Thyroid gland (tissue), 4 donors: ENCODE data around the gene KCTD1. TPM values are rescaled to one million over a fixed set of nuclear protein-coding genes. Genes with fewer than 3 reads are reported as not detected.
A peak's percentile ranks its signal among the peaks of the same experiment; 100 is the strongest.

Experiments
- DNase-seq, 2 donors: peaks; one replicate each; pipeline ENCODE4 v3.0.0-alpha.2; 2019
- H3K27ac ChIP-seq, 3 donors: fragments of 200-600 bp; sonication (generic); 1 replicate in 2 of 3; 2 replicates in 1 of 3; pipeline ENCODE4 v1.5.1; 2016 to 2019; ENCODE audit warnings: mild to moderate bottlenecking in 1 of 3, moderate library complexity in 1 of 3
- H3K27me3 ChIP-seq: fragments of 200-600 bp; sonication (generic); one replicate; pipeline ENCODE4 v1.5.1; 2019
- H3K36me3 ChIP-seq, 2 donors: fragments of 200-600 bp; sonication (generic); one replicate each; pipeline ENCODE4 v1.5.1; 2016 to 2019
- H3K4me1 ChIP-seq, 2 donors: fragments of 200-600 bp; sonication (generic); one replicate each; pipeline ENCODE4 v1.5.1; 2017 to 2019
- H3K4me3 ChIP-seq, 3 donors: fragments of 200-600 bp; sonication (generic); replicated peaks in 1 of 3; 1 replicate in 2 of 3; 2 replicates in 1 of 3; pipeline ENCODE4 v1.5.1; 2016; ENCODE audit warnings: mild to moderate bottlenecking in 1 of 3
- H3K9me3 ChIP-seq: fragments of 200-600 bp; sonication (generic); one replicate; pipeline ENCODE4 v1.5.1; 2017
- CTCF ChIP-seq, 6 experiments: fragments of 200-600 bp in 3 of 6; fragments of 450-650 bp in 3 of 6; sonication (generic) in 3 of 6; IDR thresholded peaks; one replicate each; pipeline ENCODE4 v1.5.1; 2016 to 2019; ENCODE audit warnings: antibody characterized with exemption in 6 of 6, mild to moderate bottlenecking in 2 of 6, inconsistent platforms in 1 of 6, moderate library complexity in 1 of 6
- POLR2A ChIP-seq, 2 donors: fragments of 450-650 bp; IDR thresholded peaks; one replicate each; pipeline ENCODE4 v1.6.1; 2017; ENCODE audit warnings: antibody characterized with exemption in 2 of 2, mild to moderate bottlenecking in 2 of 2, moderate library complexity in 1 of 2
- WGBS, 2 donors: methylation state at CpG; one replicate each; pipeline ENCODE4 v1.1.5; 2017; 5-methylcytosine and 5-hydroxymethylcytosine counted together
- intact Hi-C: fragments of 100-400 bp; cut with DNase I; formaldehyde crosslinking; loops from one replicate; pipeline ENCODE4 v1.15.1; 2023
- total RNA-seq, 4 donors: library from RNA; depleted of rRNA; stranded (reverse); fragments of >200 nt; gene quantifications; one replicate each; pipeline ENCODE4 v1.2.3, GENCODE V29; 2016

KCTD1 gene
- total RNA-seq, 4 donors from 2014 or later, result 25.9 to 66.0 (median 34.2) TPM

GRCh38 chr18:26575865-26576217, 27.5 kb upstream of the KCTD1 start:
- intact Hi-C loops, result no loop called here
- 66 to 67% methylated on average over 8 of the region's 8 CpGs for WGBS, 2 donors
- Histone ChIP-seq H3K27ac (no peak overlapping the region), H3K9me3 (no peaks in the 10 kb centered on the region), H3K27me3 (no peaks in the 10 kb centered on the region), H3K4me3 (peak overlapping the region in 1 of 3 donors; percentile 23), H3K36me3 (no peaks in the 10 kb centered on the region), H3K4me1 (peaks cover 0 to 4% of the 10 kb centered on the region in 2 donors)
- DNase-seq, result no peak
- TF ChIP-seq CTCF (IDR thresholded peaks at IDR 0.05) (no peak), POLR2A (IDR thresholded peaks at IDR 0.05) (no peak)

GRCh38 chr18:26574958-26575864, 26.9 kb upstream of the KCTD1 start:
- no peaks in the 10 kb centered on the region for H3K9me3 ChIP-seq
- H3K27ac ChIP-seq, result no peak overlapping the region
- H3K4me3 ChIP-seq, result peak overlapping the region in 2 of 3 donors; percentile 5 to 23
- no peak for TF ChIP-seq CTCF (IDR thresholded peaks at IDR 0.05)
- TF ChIP-seq POLR2A (IDR thresholded peaks at IDR 0.05), result no peak
- peak; percentile 48 to 61 for DNase-seq
- no peaks in the 10 kb centered on the region for H3K36me3 ChIP-seq
- H3K27me3 ChIP-seq, result no peaks in the 10 kb centered on the region
- H3K4me1 ChIP-seq, result peaks cover 0 to 4% of the 10 kb centered on the region in 2 donors
- WGBS, 2 donors, result 9 to 12% methylated on average over 18 to 23 of the region's 27 CpGs
- intact Hi-C loops, result no loop called here

- H3K4me1 ChIP-seq, result no peaks in the 10 kb centered on the region
- no peaks in the 10 kb centered on the region for H3K9me3 ChIP-seq
- DNase-seq, result no peak
- intact Hi-C loops, result no loop called here
- TF ChIP-seq POLR2A (IDR thresholded peaks at IDR 0.05) (no peak), CTCF (IDR thresholded peaks at IDR 0.05) (no peak)
- WGBS, 2 donors, result 80 to 86% methylated on average over 5 of the region's 5 CpGs
- no peaks in the 10 kb centered on the region for H3K27me3 ChIP-seq
- H3K36me3 ChIP-seq, result no peaks in the 10 kb centered on the region
- no peak overlapping the region for H3K27ac ChIP-seq
- H3K4me3 ChIP-seq, result no peak overlapping the region
Observed at GRCh38 chr18:26568926-26569665, 20.7 kb upstream of the KCTD1 start.

- no peaks in the 10 kb centered on the region for H3K4me1 ChIP-seq
- no peaks in the 10 kb centered on the region for H3K9me3 ChIP-seq
- no peak for DNase-seq
- H3K27ac ChIP-seq, result no peak overlapping the region
- H3K36me3 ChIP-seq, result no peaks in the 10 kb centered on the region
- intact Hi-C loops, result no loop called here
- WGBS, 2 donors, result 87 to 88% methylated on average over 1 of the region's 1 CpG
- no peaks in the 10 kb centered on the region for H3K27me3 ChIP-seq
- no peak overlapping the region for H3K4me3 ChIP-seq
- TF ChIP-seq POLR2A (IDR thresholded peaks at IDR 0.05) (no peak), CTCF (IDR thresholded peaks at IDR 0.05) (no peak)
Observed at GRCh38 chr18:26568513-26568912, 20.2 kb upstream of the KCTD1 start.
